ENCODE measurements around the gene CT55. TPM values are rescaled to one million over a fixed set of nuclear protein-coding genes. Genes with fewer than 3 reads are reported as not detected.
"Not testable (repeated sequence)": the region's sequence is repeated elsewhere in the genome, so short reads cannot be mapped to it uniquely, and the experiment has no call there.

Gene CT55
- total RNA-seq, 1 experiment from 2014 or later: not detected

DNA sequence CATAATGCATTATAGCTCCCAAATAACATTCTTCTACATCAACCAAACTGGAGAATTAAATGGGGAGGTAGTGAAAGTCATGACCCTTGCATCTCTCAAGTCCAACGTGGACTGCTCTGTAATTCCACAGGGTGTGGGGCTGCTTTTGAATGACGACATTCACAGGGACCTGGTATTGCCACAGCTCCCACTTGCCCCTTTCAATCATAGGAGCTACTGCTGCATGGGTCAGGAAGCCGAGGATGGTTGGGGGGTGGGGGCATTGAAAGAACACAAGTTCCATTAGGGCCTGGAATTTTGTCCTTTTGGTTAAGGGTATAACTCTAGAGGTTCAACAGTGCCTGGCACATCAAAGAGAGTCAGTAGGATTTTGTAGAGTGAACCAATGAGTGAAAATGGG lies 7.4 kb upstream of the CT55 start:
- no peak overlapping the region for H3K27ac ChIP-seq (ENCODE audit: low read length)
- H3K9me2 ChIP-seq (replicated peaks; ENCODE audit: insufficient read depth, low read length): no peaks in the 10 kb centered on the region
- no peak overlapping the region for H3K4me2 ChIP-seq (ENCODE audit: low read depth, low read length, poor library complexity, severe bottlenecking)
- H3K27me3 ChIP-seq (ENCODE audit: low read length): no peaks in the 10 kb centered on the region
- H3K4me1 ChIP-seq (ENCODE audit: low read length): no peaks in the 10 kb centered on the region
- H3K4me3 ChIP-seq (ENCODE audit: low read length): no peak overlapping the region
- no peak overlapping the region for H3K9ac ChIP-seq (ENCODE audit: low read length)
- H3K9me3 ChIP-seq (ENCODE audit: low read length): no peaks in the 10 kb centered on the region
- no peaks in the 10 kb centered on the region for H3K79me2 ChIP-seq (ENCODE audit: low read length)
- no peak overlapping the region for H2AFZ ChIP-seq (ENCODE audit: low read length)
- no peaks in the 10 kb centered on the region for H3K36me3 ChIP-seq (ENCODE audit: insufficient read depth, low read length)
- H4K20me1 ChIP-seq (ENCODE audit: insufficient read depth, low read depth, low read length): no peaks in the 10 kb centered on the region
- no peak for DNase-seq

DNA sequence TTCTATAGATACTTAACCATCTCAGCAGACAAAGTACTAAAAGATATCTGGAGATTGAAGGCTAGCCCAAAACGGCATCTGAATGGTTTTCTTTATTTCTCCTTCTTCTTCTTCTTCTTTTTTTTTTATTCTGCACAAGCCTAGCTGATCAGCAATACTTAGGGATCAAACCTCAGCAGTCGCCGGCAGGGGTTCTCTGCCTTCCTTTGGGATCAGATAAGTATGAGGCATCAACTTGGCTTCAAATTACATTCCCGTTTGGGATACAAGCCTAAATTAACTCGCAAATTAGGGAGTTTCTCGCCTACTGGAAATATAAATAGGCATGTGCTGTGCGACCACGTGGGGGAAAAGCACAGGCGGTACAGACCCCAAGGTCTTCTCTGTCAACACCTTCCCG lies 730 bp downstream of the CT55 start:
- Histone ChIP-seq H3K79me2 (ENCODE audit: low read length) (no peaks in the 10 kb centered on the region), H3K4me1 (ENCODE audit: low read length) (no peaks in the 10 kb centered on the region), H3K36me3 (ENCODE audit: insufficient read depth, low read length) (no peaks in the 10 kb centered on the region), H3K27ac (ENCODE audit: low read length) (no peak overlapping the region), H3K4me2 (ENCODE audit: low read depth, low read length, poor library complexity, severe bottlenecking) (no peak overlapping the region), H3K9ac (ENCODE audit: low read length) (no peak overlapping the region), H3K4me3 (ENCODE audit: low read length) (no peak overlapping the region), H4K20me1 (ENCODE audit: insufficient read depth, low read depth, low read length) (no peaks in the 10 kb centered on the region), H3K9me2 (replicated peaks; ENCODE audit: insufficient read depth, low read length) (no peaks in the 10 kb centered on the region), H2AFZ (ENCODE audit: low read length) (no peak overlapping the region), H3K9me3 (ENCODE audit: low read length) (no peaks in the 10 kb centered on the region), H3K27me3 (ENCODE audit: low read length) (no peaks in the 10 kb centered on the region)
- DNase-seq: no peak

DNA sequence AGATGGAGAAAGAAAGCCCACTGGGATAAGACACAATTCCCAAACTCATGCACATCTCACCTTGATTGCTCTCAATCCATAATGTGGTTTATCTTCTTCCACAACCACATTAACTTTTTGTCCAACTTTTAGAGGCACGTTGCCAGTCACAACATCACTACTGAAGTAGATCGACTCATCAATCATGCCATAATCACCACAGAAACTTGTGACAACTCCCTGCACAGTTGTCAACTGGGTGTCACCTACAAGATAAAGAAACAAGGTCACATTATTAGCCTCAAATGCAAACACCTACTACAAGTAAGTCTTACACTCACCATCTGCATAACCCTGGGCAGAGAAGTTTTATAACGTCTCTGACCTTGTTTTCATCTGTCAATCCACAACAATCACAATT lies 1.7 kb downstream of the CT55 start:
- not testable (repeated sequence) for H3K79me2 ChIP-seq (ENCODE audit: low read length)

DNA sequence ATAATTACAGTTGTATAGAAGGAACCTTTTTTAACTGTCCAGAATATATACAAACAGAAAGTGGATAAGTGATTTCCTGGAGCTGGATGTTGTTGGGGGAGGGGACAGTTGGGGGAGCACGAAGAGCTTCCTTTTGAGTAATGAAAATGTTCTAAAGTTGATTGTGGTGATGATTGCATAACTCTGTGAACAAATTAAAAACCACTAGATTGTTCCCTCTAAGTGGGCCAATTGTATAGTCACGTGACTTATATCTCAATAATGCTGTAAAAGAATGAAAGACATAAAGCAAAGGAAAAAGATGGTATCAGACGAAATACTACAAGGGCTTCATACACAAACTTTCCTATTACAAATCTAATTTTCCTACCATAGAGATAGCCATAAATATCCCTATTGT lies 2.7 kb downstream of the CT55 start:
- no peaks in the 10 kb centered on the region for H3K4me1 ChIP-seq (ENCODE audit: low read length)
- no peaks in the 10 kb centered on the region for H3K79me2 ChIP-seq (ENCODE audit: low read length)
- H3K4me2 ChIP-seq (ENCODE audit: low read depth, low read length, poor library complexity, severe bottlenecking): no peak overlapping the region
- H4K20me1 ChIP-seq (ENCODE audit: insufficient read depth, low read depth, low read length): no peaks in the 10 kb centered on the region
- no peaks in the 10 kb centered on the region for H3K36me3 ChIP-seq (ENCODE audit: insufficient read depth, low read length)
- no peaks in the 10 kb centered on the region for H3K9me2 ChIP-seq (replicated peaks; ENCODE audit: insufficient read depth, low read length)
- DNase-seq: no peak
- no peak overlapping the region for H2AFZ ChIP-seq (ENCODE audit: low read length)
- H3K9ac ChIP-seq (ENCODE audit: low read length): no peak overlapping the region
- H3K27me3 ChIP-seq (ENCODE audit: low read length): no peaks in the 10 kb centered on the region
- no peak overlapping the region for H3K27ac ChIP-seq (ENCODE audit: low read length)
- no peak overlapping the region for H3K4me3 ChIP-seq (ENCODE audit: low read length)
- no peaks in the 10 kb centered on the region for H3K9me3 ChIP-seq (ENCODE audit: low read length)

More for the DNA sequence above, 1.7 kb downstream of the CT55 start:
- H4K20me1 ChIP-seq (ENCODE audit: insufficient read depth, low read depth, low read length); DNase-seq; H3K27ac ChIP-seq (ENCODE audit: low read length); H3K4me3 ChIP-seq (ENCODE audit: low read length); H3K9me2 ChIP-seq (replicated peaks; ENCODE audit: insufficient read depth, low read length); H3K36me3 ChIP-seq (ENCODE audit: insufficient read depth, low read length); H3K9ac ChIP-seq (ENCODE audit: low read length); H3K9me3 ChIP-seq (ENCODE audit: low read length); H2AFZ ChIP-seq (ENCODE audit: low read length); H3K4me1 ChIP-seq (ENCODE audit: low read length); H3K4me2 ChIP-seq (ENCODE audit: low read depth, low read length, poor library complexity, severe bottlenecking); H3K27me3 ChIP-seq (ENCODE audit: low read length): not testable (repeated sequence)

DNA sequence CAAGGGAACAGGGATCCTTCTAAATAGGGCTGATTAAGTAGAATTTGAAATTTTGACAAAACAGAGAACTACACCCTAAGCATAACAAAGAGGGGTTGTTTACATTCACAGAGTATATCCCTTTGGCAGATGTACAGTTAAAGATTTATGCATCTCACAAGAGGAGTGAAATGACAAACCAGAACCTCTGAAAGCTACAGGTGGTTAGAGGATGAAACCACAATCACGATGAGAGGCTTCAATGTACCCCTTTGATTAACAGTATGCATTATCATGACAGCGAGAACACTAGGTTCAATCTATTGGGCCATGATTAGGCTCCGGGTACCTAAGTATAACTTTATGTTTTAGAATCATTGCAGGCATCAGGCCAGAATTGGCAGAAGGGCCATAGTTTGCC lies 16.5 kb downstream of the CT55 start:
- DNase-seq; H4K20me1 ChIP-seq (ENCODE audit: insufficient read depth, low read depth, low read length); H3K27me3 ChIP-seq (ENCODE audit: low read length); H3K4me1 ChIP-seq (ENCODE audit: low read length); H3K9me2 ChIP-seq (replicated peaks; ENCODE audit: insufficient read depth, low read length); H3K36me3 ChIP-seq (ENCODE audit: insufficient read depth, low read length); H3K27ac ChIP-seq (ENCODE audit: low read length); H3K9me3 ChIP-seq (ENCODE audit: low read length); H2AFZ ChIP-seq (ENCODE audit: low read length); H3K9ac ChIP-seq (ENCODE audit: low read length); H3K79me2 ChIP-seq (ENCODE audit: low read length); H3K4me2 ChIP-seq (ENCODE audit: low read depth, low read length, poor library complexity, severe bottlenecking); H3K4me3 ChIP-seq (ENCODE audit: low read length): not testable (repeated sequence)

DNA sequence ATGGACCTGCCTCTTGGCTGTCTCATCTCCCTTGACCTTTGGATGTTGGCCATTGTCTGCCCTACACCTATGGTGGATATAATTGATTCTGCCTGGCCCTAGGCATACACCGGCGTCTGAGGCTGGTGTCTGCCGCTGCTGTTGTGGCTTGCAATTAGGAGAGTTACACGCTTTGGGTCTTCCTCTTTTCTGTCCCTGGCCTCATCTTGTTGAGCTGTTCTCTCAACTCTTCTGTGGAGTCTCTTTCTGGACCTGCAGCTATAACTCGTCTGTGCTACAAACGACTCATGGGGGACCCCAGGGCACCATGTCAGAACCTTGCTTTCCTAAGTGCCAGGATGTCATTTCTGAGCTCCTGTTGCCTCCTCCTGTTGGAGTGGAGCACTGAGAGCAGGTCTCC lies 45.1 kb downstream of the CT55 start:
- H3K9me2 ChIP-seq (replicated peaks; ENCODE audit: insufficient read depth, low read length): not testable (repeated sequence)

DNA sequence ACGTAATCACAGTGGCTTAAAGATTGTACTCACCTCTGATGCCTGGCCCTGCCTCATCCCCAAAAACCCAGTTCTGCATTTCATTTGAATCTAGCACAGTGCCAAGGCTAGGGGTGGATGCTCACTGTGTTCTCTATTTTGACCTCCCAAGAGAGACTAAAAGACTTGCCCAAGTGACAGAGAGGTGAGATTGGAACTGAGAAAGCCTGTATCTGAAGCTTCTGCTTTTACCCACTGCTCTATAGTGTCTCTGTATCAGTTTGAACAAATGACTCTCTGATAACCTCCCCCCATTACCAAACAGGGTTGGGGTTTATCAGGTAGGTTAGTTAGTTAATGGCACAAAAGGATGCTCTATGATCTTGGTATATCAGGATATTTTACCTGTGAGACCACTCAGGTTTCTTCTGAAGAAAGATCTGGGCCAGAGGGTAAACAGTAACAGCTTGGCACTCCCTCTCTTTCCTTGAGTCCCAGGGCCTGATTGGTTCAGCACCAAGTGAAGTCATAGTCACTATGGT lies 51.1 kb downstream of the CT55 start, which contains the start of gene ETDB:
Gene ETDB (minus strand): TSS at position 471 of the 521 bp plus-strand sequence. CDS start 1,265 bp downstream, outside the sequence.
- not testable (repeated sequence) for H3K9me2 ChIP-seq (replicated peaks; ENCODE audit: insufficient read depth, low read length); H3K27ac ChIP-seq (ENCODE audit: low read length); H3K9ac ChIP-seq (ENCODE audit: low read length); H4K20me1 ChIP-seq (ENCODE audit: insufficient read depth, low read depth, low read length); H3K4me1 ChIP-seq (ENCODE audit: low read length); H2AFZ ChIP-seq (ENCODE audit: low read length); DNase-seq; H3K79me2 ChIP-seq (ENCODE audit: low read length); H3K4me3 ChIP-seq (ENCODE audit: low read length); H3K27me3 ChIP-seq (ENCODE audit: low read length); H3K9me3 ChIP-seq (ENCODE audit: low read length); H3K4me2 ChIP-seq (ENCODE audit: low read depth, low read length, poor library complexity, severe bottlenecking); H3K36me3 ChIP-seq (ENCODE audit: insufficient read depth, low read length)

More for the DNA sequence above, 45.1 kb downstream of the CT55 start:
- DNase-seq; H3K4me1 ChIP-seq (ENCODE audit: low read length); H3K9ac ChIP-seq (ENCODE audit: low read length); H3K27ac ChIP-seq (ENCODE audit: low read length); H3K36me3 ChIP-seq (ENCODE audit: insufficient read depth, low read length); H4K20me1 ChIP-seq (ENCODE audit: insufficient read depth, low read depth, low read length); H3K27me3 ChIP-seq (ENCODE audit: low read length); H3K4me3 ChIP-seq (ENCODE audit: low read length); H2AFZ ChIP-seq (ENCODE audit: low read length); H3K9me3 ChIP-seq (ENCODE audit: low read length); H3K4me2 ChIP-seq (ENCODE audit: low read depth, low read length, poor library complexity, severe bottlenecking); H3K79me2 ChIP-seq (ENCODE audit: low read length): not testable (repeated sequence)

DNA sequence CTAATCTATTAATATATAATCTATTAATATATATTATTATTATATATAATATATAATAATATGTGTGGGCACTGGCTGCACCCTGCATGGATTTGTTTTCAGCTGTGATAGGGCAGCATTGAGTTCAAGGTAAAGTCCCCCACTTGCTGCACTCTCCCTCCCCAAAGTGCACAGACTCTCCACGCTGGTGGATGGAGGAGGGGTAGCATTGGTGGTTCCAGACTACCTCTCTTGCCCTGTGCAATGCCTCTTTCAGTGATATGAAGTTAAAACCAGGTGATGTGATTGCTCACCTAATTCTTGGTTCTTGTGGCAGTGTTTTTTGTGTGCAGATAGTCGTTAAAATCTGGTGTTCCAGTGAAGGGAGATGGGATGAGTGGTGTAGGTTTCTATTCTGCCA lies 55.1 kb downstream of the CT55 start:
- not testable (repeated sequence) for DNase-seq; H3K9ac ChIP-seq (ENCODE audit: low read length); H3K79me2 ChIP-seq (ENCODE audit: low read length); H3K36me3 ChIP-seq (ENCODE audit: insufficient read depth, low read length); H3K4me3 ChIP-seq (ENCODE audit: low read length); H3K4me1 ChIP-seq (ENCODE audit: low read length); H2AFZ ChIP-seq (ENCODE audit: low read length); H3K27ac ChIP-seq (ENCODE audit: low read length); H3K9me3 ChIP-seq (ENCODE audit: low read length); H4K20me1 ChIP-seq (ENCODE audit: insufficient read depth, low read depth, low read length); H3K4me2 ChIP-seq (ENCODE audit: low read depth, low read length, poor library complexity, severe bottlenecking); H3K27me3 ChIP-seq (ENCODE audit: low read length); H3K9me2 ChIP-seq (replicated peaks; ENCODE audit: insufficient read depth, low read length)

DNA sequence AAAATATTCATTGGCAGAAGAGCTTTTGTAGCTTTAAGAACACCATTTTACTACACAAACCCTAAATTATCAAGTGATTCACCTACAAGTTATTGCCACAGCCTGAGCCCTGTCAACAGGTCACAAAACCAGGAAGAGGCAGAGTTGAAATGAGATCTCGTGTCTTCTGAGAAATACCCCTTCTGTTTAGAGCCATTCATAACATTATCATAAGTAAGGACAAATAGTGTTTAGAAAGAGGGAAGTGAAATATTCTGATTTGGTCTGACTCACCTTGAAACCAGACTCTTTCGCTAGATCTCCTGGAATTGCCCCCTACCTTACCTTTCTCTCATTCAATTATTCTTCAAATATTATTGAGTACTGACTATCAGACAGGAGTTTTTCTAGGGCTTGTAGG lies 56.8 kb downstream of the CT55 start:
- H3K4me1 ChIP-seq (ENCODE audit: low read length): peaks cover 9% of the 10 kb centered on the region
- no peak overlapping the region for H3K4me3 ChIP-seq (ENCODE audit: low read length)
- no peak overlapping the region for H3K4me2 ChIP-seq (ENCODE audit: low read depth, low read length, poor library complexity, severe bottlenecking)
- no peaks in the 10 kb centered on the region for H4K20me1 ChIP-seq (ENCODE audit: insufficient read depth, low read depth, low read length)
- no peaks in the 10 kb centered on the region for H3K9me2 ChIP-seq (replicated peaks; ENCODE audit: insufficient read depth, low read length)
- no peaks in the 10 kb centered on the region for H3K79me2 ChIP-seq (ENCODE audit: low read length)
- DNase-seq: no peak
- no peaks in the 10 kb centered on the region for H3K36me3 ChIP-seq (ENCODE audit: insufficient read depth, low read length)
- H3K27ac ChIP-seq (ENCODE audit: low read length): no peak overlapping the region
- H2AFZ ChIP-seq (ENCODE audit: low read length): no peak overlapping the region
- no peaks in the 10 kb centered on the region for H3K27me3 ChIP-seq (ENCODE audit: low read length)
- H3K9me3 ChIP-seq (ENCODE audit: low read length): no peaks in the 10 kb centered on the region
- no peak overlapping the region for H3K9ac ChIP-seq (ENCODE audit: low read length)
